ENCODE measurements around the gene RNF112.

The RNF112 gene

GRCh38 chr17:19369846-19370492, 41.1 kb upstream of the RNF112 start:
- no peaks in the 10 kb centered on the region for H3K9me3 Mint-ChIP-seq
- no peaks in the 10 kb centered on the region for H3K27me3 Mint-ChIP-seq (ENCODE audit: low read depth)
- H3K36me3 Mint-ChIP-seq (ENCODE audit: low read depth): peaks cover 7% of the 10 kb centered on the region
- H3K4me1 Mint-ChIP-seq (ENCODE audit: low read depth): peaks cover 51% of the 10 kb centered on the region
- H3K4me3 Mint-ChIP-seq: peak overlapping the region; percentile 87
- H3K27ac Mint-ChIP-seq: peak overlapping the region; percentile 92
- no peak for DNase-seq (ENCODE audit: low spot score)

- Mint-ChIP-seq H3K4me3 (peak overlapping the region; percentile 87), H3K27me3 (ENCODE audit: low read depth) (no peaks in the 10 kb centered on the region), H3K27ac (peak overlapping the region; percentile 92), H3K9me3 (no peaks in the 10 kb centered on the region), H3K4me1 (ENCODE audit: low read depth) (peaks cover 52% of the 10 kb centered on the region), H3K36me3 (ENCODE audit: low read depth) (peaks cover 7% of the 10 kb centered on the region)
- no peak for DNase-seq (ENCODE audit: low spot score)
These were observed 40.5 kb upstream of the RNF112 start for GRCh38 chr17:19370493-19370960.

- Mint-ChIP-seq H3K9me3 (no peaks in the 10 kb centered on the region), H3K27ac (peak overlapping the region; percentile 92), H3K4me3 (peak overlapping the region; percentile 87), H3K36me3 (ENCODE audit: low read depth) (peaks cover 7% of the 10 kb centered on the region), H3K27me3 (ENCODE audit: low read depth) (no peaks in the 10 kb centered on the region), H3K4me1 (ENCODE audit: low read depth) (peaks cover 58% of the 10 kb centered on the region)
- DNase-seq (ENCODE audit: low spot score): no peak
These were observed 39.6 kb upstream of the RNF112 start for GRCh38 chr17:19371259-19372010.

GRCh38 chr17:19372011-19372370, 39.0 kb upstream of the RNF112 start:
- H3K27me3 Mint-ChIP-seq (ENCODE audit: low read depth): no peaks in the 10 kb centered on the region
- peaks cover 7% of the 10 kb centered on the region for H3K36me3 Mint-ChIP-seq (ENCODE audit: low read depth)
- DNase-seq (ENCODE audit: low spot score): no peak
- peak overlapping the region; percentile 48 for H3K4me3 Mint-ChIP-seq
- peak overlapping the region; percentile 63 for H3K27ac Mint-ChIP-seq
- H3K9me3 Mint-ChIP-seq: no peaks in the 10 kb centered on the region
- peaks cover 59% of the 10 kb centered on the region for H3K4me1 Mint-ChIP-seq (ENCODE audit: low read depth)

- Mint-ChIP-seq H3K9me3 (no peaks in the 10 kb centered on the region), H3K4me3 (peak overlapping the region; percentile 48), H3K27me3 (ENCODE audit: low read depth) (no peaks in the 10 kb centered on the region), H3K27ac (peak overlapping the region; percentile 23), H3K36me3 (ENCODE audit: low read depth) (peaks cover 7% of the 10 kb centered on the region), H3K4me1 (ENCODE audit: low read depth) (peaks cover 59% of the 10 kb centered on the region)
- no peak for DNase-seq (ENCODE audit: low spot score)
These were observed 38.6 kb upstream of the RNF112 start for GRCh38 chr17:19372439-19372838.

GRCh38 chr17:19372866-19373504, 38.0 kb upstream of the RNF112 start:
- Mint-ChIP-seq H3K4me3 (no peak overlapping the region), H3K36me3 (ENCODE audit: low read depth) (peaks cover 7% of the 10 kb centered on the region), H3K4me1 (ENCODE audit: low read depth) (peaks cover 56% of the 10 kb centered on the region)

GRCh38 chr17:19374136-19374535, 36.9 kb upstream of the RNF112 start:
- H3K36me3 Mint-ChIP-seq (ENCODE audit: low read depth): peaks cover 7% of the 10 kb centered on the region
- DNase-seq (ENCODE audit: low spot score): no peak
- no peaks in the 10 kb centered on the region for H3K9me3 Mint-ChIP-seq
- peaks cover 48% of the 10 kb centered on the region for H3K4me1 Mint-ChIP-seq (ENCODE audit: low read depth)
- H3K27ac Mint-ChIP-seq: no peak overlapping the region
- H3K4me3 Mint-ChIP-seq: no peak overlapping the region
- no peaks in the 10 kb centered on the region for H3K27me3 Mint-ChIP-seq (ENCODE audit: low read depth)

More at GRCh38 chr17:19372866-19373504, 38.0 kb upstream of the RNF112 start:
- H3K27ac Mint-ChIP-seq: no peak overlapping the region
- no peak for DNase-seq (ENCODE audit: low spot score)
- no peaks in the 10 kb centered on the region for H3K9me3 Mint-ChIP-seq
- H3K27me3 Mint-ChIP-seq (ENCODE audit: low read depth): no peaks in the 10 kb centered on the region

GRCh38 chr17:19375732-19376131, 35.3 kb upstream of the RNF112 start:
- Mint-ChIP-seq H3K4me1 (ENCODE audit: low read depth) (peaks cover 44% of the 10 kb centered on the region), H3K4me3 (peak overlapping the region; percentile 67), H3K27me3 (ENCODE audit: low read depth) (no peaks in the 10 kb centered on the region), H3K27ac (peak overlapping the region; percentile 52), H3K36me3 (ENCODE audit: low read depth) (peaks cover 17% of the 10 kb centered on the region), H3K9me3 (no peaks in the 10 kb centered on the region)
- no peak for DNase-seq (ENCODE audit: low spot score)

GRCh38 chr17:19376811-19377210, 34.2 kb upstream of the RNF112 start:
- H3K27me3 Mint-ChIP-seq (ENCODE audit: low read depth): no peaks in the 10 kb centered on the region
- H3K27ac Mint-ChIP-seq: peak overlapping the region; percentile 97
- peak overlapping the region; percentile 93 for H3K4me3 Mint-ChIP-seq
- H3K36me3 Mint-ChIP-seq (ENCODE audit: low read depth): peaks cover 25% of the 10 kb centered on the region
- no peak for DNase-seq (ENCODE audit: low spot score)
- no peaks in the 10 kb centered on the region for H3K9me3 Mint-ChIP-seq
- H3K4me1 Mint-ChIP-seq (ENCODE audit: low read depth): peaks cover 33% of the 10 kb centered on the region

GRCh38 chr17:19377602-19378415, 33.2 kb upstream of the RNF112 start:
- Mint-ChIP-seq H3K4me3 (peak overlapping the region; percentile 93), H3K27me3 (ENCODE audit: low read depth) (no peaks in the 10 kb centered on the region), H3K9me3 (no peaks in the 10 kb centered on the region), H3K27ac (peak overlapping the region; percentile 97), H3K36me3 (ENCODE audit: low read depth) (peaks cover 29% of the 10 kb centered on the region), H3K4me1 (ENCODE audit: low read depth) (peaks cover 25% of the 10 kb centered on the region)
- peak; percentile 99 for DNase-seq (ENCODE audit: low spot score)

GRCh38 chr17:19378416-19379360, 32.3 kb upstream of the RNF112 start, which contains the start of gene MAPK7:
MAPK7 (plus strand) TSS chr17:19378498; CDS start chr17:19378901, 403 bp downstream.
- H3K27me3 Mint-ChIP-seq (ENCODE audit: low read depth): no peaks in the 10 kb centered on the region
- DNase-seq (ENCODE audit: low spot score): no peak
- H3K9me3 Mint-ChIP-seq: no peaks in the 10 kb centered on the region

GRCh38 chr17:19379361-19380065, 31.5 kb upstream of the RNF112 start:
- H3K27me3 Mint-ChIP-seq (ENCODE audit: low read depth): no peaks in the 10 kb centered on the region
- H3K4me1 Mint-ChIP-seq (ENCODE audit: low read depth): peaks cover 22% of the 10 kb centered on the region
- peaks cover 41% of the 10 kb centered on the region for H3K36me3 Mint-ChIP-seq (ENCODE audit: low read depth)
- DNase-seq (ENCODE audit: low spot score): no peak
- H3K27ac Mint-ChIP-seq: peak overlapping the region; percentile 31
- peak overlapping the region; percentile 93 for H3K4me3 Mint-ChIP-seq
- H3K9me3 Mint-ChIP-seq: no peaks in the 10 kb centered on the region

More at GRCh38 chr17:19378416-19379360, 32.3 kb upstream of the RNF112 start, which contains the start of gene MAPK7:
- peaks cover 25% of the 10 kb centered on the region for H3K4me1 Mint-ChIP-seq (ENCODE audit: low read depth)
- H3K4me3 Mint-ChIP-seq: peak within 1 kb of the TSS; percentile 93
- H3K27ac Mint-ChIP-seq: peak within 1 kb of the TSS; percentile 97
- H3K36me3 Mint-ChIP-seq (ENCODE audit: low read depth): peaks cover 37% of the 10 kb centered on the region
